HepG2 (cell line): ENCODE results near the gene RDH14. TPM values are rescaled to one million over a fixed set of nuclear protein-coding genes. Genes with fewer than 3 reads are reported as not detected.

Experiments used
- FOXK2 ChIP-seq: fragments of 450-650 bp; IDR thresholded peaks from 2 replicates; pipeline ENCODE4 v1.6.1; 2016
- MBNL3 ChIP-seq: fragments of 250-450 bp; sonication (Bioruptor Pico); conservative IDR thresholded peaks from 2 replicates; pipeline ENCODE4 v1.8.0; 2022; ENCODE audit warnings: mild to moderate bottlenecking, inconsistent platforms
- MED13 ChIP-seq: sonication (generic); formaldehyde crosslinking; IDR thresholded peaks from 2 replicates; pipeline ENCODE4 v1.5.0; 2020; ENCODE audit warnings: missing genetic modification reagents
- NFYB ChIP-seq: sonication (generic); formaldehyde crosslinking; IDR thresholded peaks from 2 replicates; pipeline ENCODE4 v1.4.0; 2020; ENCODE audit warnings: missing genetic modification reagents
- NR2F2 ChIP-seq: IDR thresholded peaks from 2 replicates; pipeline ENCODE4 v1.6.1; 2012; ENCODE audit warnings: low read depth, inconsistent platforms, borderline replicate concordance
- RXRB ChIP-seq: IDR thresholded peaks from 2 replicates; pipeline ENCODE4 v1.6.1; 2016; ENCODE audit warnings: borderline replicate concordance, missing genetic modification reagents, missing compliant biosample characterization
- SKI ChIP-seq: fragments of 450-650 bp; IDR thresholded peaks from one replicate; pipeline ENCODE4 v1.6.1; 2018; ENCODE audit warnings: mild to moderate bottlenecking; ENCODE audit not compliant: partially characterized antibody
- TCF12 ChIP-seq, 2 experiments: fragments of 450-650 bp in 1 of 2; sonication (generic) in 1 of 2; formaldehyde crosslinking in 1 of 2; IDR thresholded peaks; 2 replicates each; pipeline versions ENCODE4 v1.6.1 to v1.8.0; 2017 to 2022; ENCODE audit warnings: antibody characterized with exemption in 1 of 2, mild to moderate bottlenecking in 1 of 2, missing genetic modification reagents in 1 of 2, moderate library complexity in 1 of 2
- U2AF2 ChIP-seq: fragments of 200-400 bp; formaldehyde crosslinking; IDR thresholded peaks from 2 replicates; pipeline ENCODE4 v1.6.1; 2017; ENCODE audit warnings: low read depth, mild to moderate bottlenecking, low read length
- ZFP36 ChIP-seq: fragments of 150-350 bp; IDR thresholded peaks from 2 replicates; pipeline ENCODE4 v1.6.1; 2018; ENCODE audit warnings: borderline replicate concordance, low read length, low read depth; ENCODE audit not compliant: partially characterized antibody
- ZNF101 ChIP-seq: sonication (generic); formaldehyde crosslinking; IDR thresholded peaks from 2 replicates; pipeline ENCODE4 v1.4.0; 2020; ENCODE audit warnings: mild to moderate bottlenecking, low read depth, missing genetic modification reagents, borderline replicate concordance
- ZNF468 ChIP-seq: sonication (generic); formaldehyde crosslinking; IDR thresholded peaks from 2 replicates; pipeline ENCODE4 v1.8.0; 2022; ENCODE audit warnings: mild to moderate bottlenecking, moderate library complexity, missing genetic modification reagents
- ZNF567 ChIP-seq: sonication (generic); formaldehyde crosslinking; IDR thresholded peaks from 2 replicates; pipeline ENCODE4 v1.8.1; 2023; ENCODE audit warnings: mild to moderate bottlenecking, missing genetic modification reagents, borderline replicate concordance
- ZNF672 ChIP-seq: sonication (generic); formaldehyde crosslinking; IDR thresholded peaks from 2 replicates; pipeline ENCODE4 v1.8.1; 2022; ENCODE audit warnings: missing genetic modification reagents
- ZNF772 ChIP-seq: sonication (generic); formaldehyde crosslinking; IDR thresholded peaks from 2 replicates; pipeline ENCODE4 v1.5.0; 2020; ENCODE audit warnings: mild to moderate bottlenecking, missing genetic modification reagents
- ZNF879 ChIP-seq: sonication (generic); formaldehyde crosslinking; IDR thresholded peaks from 2 replicates; pipeline ENCODE4 v1.8.1; 2023; ENCODE audit warnings: missing genetic modification reagents
- polyA plus RNA-seq, 8 experiments: library from polyadenylated mRNA; depleted of rRNA in 3 of 8; stranded (reverse) in 7 of 8; unstranded in 1 of 8; fragments of >200 nt; fragmentation: Illumina TruSeq in 4 of 8; extraction: Trizol in 4 of 8; gene quantifications; 2 replicates each; pipeline versions ENCODE4 v1.2.1 to v1.2.3, GENCODE V29; 2011 to 2016; ENCODE audit warnings: low read depth in 4 of 8, missing spikeins in 1 of 8, mixed read lengths in 1 of 8; ENCODE audit not compliant: insufficient read depth in 1 of 8
- total RNA-seq, 5 experiments: library from RNA; depleted of rRNA; stranded (reverse); fragments of >200 nt; fragmentation: Illumina TruSeq; extraction: Trizol; gene quantifications; 2 replicates each; pipeline ENCODE4 v1.2.3, GENCODE V29; 2016; ENCODE audit warnings: low read depth in 1 of 5
- TF ChIP-seq, protein P1 (sequence below): IDR thresholded peaks from 2 replicates; pipeline ENCODE4 v1.6.1; 2016; ENCODE audit warnings: mild to moderate bottlenecking, missing biosample characterization, missing genetic modification reagents
- TF ChIP-seq, protein P2 (sequence below): sonication (generic); formaldehyde crosslinking; IDR thresholded peaks from 2 replicates; pipeline ENCODE4 v1.4.0; 2020; ENCODE audit warnings: missing genetic modification reagents; ENCODE audit errors: not compliant biosample characterization
- TF ChIP-seq, protein P3 (sequence below): sonication (generic); formaldehyde crosslinking; IDR thresholded peaks from 2 replicates; pipeline ENCODE4 v1.4.0; 2020; ENCODE audit warnings: missing genetic modification reagents
- TF ChIP-seq, protein P4 (sequence below): sonication (generic); formaldehyde crosslinking; IDR thresholded peaks from 2 replicates; pipeline ENCODE4 v1.8.1; 2022; ENCODE audit warnings: low read depth, mild to moderate bottlenecking, missing genetic modification reagents
- TF ChIP-seq, protein P5 (sequence below): sonication (generic); formaldehyde crosslinking; IDR thresholded peaks from 2 replicates; pipeline ENCODE4 v1.8.0; 2022; ENCODE audit warnings: low read depth, missing genetic modification reagents
- TF ChIP-seq, protein P6 (sequence below): IDR thresholded peaks from 2 replicates; pipeline ENCODE4 v1.6.1; 2016; ENCODE audit warnings: missing compliant biosample characterization, missing genetic modification reagents, borderline replicate concordance

RDH14 gene
- total and polyA plus RNA-seq, 2 of the 13 experiments (the other 11 are each of a cell fraction or from before 2014, with no cell fraction given) = 27.4 to 39.9 TPM

DNA sequence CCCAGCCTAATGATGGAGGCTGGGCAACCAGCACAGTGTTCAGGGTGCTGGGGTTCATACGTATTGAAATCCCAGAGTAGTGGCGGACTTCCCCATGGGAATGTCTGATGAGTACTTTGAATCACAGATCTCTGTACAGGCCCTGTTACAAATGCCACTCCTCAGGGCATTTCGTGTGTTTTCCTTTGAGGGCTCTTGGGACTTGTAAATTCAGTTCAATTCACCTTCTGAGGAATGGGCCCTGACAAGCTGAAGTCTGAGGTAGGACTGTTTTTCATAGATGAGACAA lies 288 bp upstream of the RDH14 start (continued):
- TF ChIP-seq TCF12 (IDR thresholded peaks at IDR 0.05) (no peak), TCF12 (CRISPR knock-in tag; IDR thresholded peaks at IDR 0.05) (no peak), ZNF672 (CRISPR knock-in tag) (no peak), SKI (no peak), FOXK2 (no peak), ZNF567 (CRISPR knock-in tag) (0 out of 2 replicates have a peak, but pooled peaks have one; percentile 6), NR2F2 (no peak; the same call in 1 of the 2 replicates), MBNL3 (no peak), ZNF879 (CRISPR knock-in tag) (no peak), ZNF101 (CRISPR knock-in tag) (0 out of 2 replicates have a peak, but pooled peaks have one; percentile 15), U2AF2 (no peak), ZNF468 (no peak), ZNF772 (CRISPR knock-in tag) (no peak; the same call in 1 of the 2 replicates), ZFP36 (no peak), RXRB (no peak), NFYB (CRISPR knock-in tag) (no peak), MED13 (CRISPR knock-in tag) (no peak)
- TF ChIP-seq, protein P1, sequence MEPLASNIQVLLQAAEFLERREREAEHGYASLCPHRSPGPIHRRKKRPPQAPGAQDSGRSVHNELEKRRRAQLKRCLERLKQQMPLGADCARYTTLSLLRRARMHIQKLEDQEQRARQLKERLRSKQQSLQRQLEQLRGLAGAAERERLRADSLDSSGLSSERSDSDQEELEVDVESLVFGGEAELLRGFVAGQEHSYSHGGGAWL (CRISPR knock-in tag) = no peak
- TF ChIP-seq, protein P2, sequence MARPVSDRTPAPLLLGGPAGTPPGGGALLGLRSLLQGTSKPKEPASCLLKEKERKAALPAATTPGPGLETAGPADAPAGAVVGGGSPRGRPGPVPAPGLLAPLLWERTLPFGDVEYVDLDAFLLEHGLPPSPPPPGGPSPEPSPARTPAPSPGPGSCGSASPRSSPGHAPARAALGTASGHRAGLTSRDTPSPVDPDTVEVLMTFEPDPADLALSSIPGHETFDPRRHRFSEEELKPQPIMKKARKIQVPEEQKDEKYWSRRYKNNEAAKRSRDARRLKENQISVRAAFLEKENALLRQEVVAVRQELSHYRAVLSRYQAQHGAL (CRISPR knock-in tag) = no peak
- TF ChIP-seq, protein P3, sequence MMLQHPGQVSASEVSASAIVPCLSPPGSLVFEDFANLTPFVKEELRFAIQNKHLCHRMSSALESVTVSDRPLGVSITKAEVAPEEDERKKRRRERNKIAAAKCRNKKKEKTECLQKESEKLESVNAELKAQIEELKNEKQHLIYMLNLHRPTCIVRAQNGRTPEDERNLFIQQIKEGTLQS (CRISPR knock-in tag) = no peak
- TF ChIP-seq, protein P4, sequence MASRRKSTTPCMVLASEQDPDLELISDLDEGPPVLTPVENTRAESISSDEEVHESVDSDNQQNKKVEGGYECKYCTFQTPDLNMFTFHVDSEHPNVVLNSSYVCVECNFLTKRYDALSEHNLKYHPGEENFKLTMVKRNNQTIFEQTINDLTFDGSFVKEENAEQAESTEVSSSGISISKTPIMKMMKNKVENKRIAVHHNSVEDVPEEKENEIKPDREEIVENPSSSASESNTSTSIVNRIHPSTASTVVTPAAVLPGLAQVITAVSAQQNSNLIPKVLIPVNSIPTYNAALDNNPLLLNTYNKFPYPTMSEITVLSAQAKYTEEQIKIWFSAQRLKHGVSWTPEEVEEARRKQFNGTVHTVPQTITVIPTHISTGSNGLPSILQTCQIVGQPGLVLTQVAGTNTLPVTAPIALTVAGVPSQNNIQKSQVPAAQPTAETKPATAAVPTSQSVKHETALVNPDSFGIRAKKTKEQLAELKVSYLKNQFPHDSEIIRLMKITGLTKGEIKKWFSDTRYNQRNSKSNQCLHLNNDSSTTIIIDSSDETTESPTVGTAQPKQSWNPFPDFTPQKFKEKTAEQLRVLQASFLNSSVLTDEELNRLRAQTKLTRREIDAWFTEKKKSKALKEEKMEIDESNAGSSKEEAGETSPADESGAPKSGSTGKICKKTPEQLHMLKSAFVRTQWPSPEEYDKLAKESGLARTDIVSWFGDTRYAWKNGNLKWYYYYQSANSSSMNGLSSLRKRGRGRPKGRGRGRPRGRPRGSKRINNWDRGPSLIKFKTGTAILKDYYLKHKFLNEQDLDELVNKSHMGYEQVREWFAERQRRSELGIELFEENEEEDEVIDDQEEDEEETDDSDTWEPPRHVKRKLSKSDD (CRISPR knock-in tag) = 0 out of 2 replicates have a peak, but pooled peaks have one; percentile 82
- TF ChIP-seq, protein P5, sequence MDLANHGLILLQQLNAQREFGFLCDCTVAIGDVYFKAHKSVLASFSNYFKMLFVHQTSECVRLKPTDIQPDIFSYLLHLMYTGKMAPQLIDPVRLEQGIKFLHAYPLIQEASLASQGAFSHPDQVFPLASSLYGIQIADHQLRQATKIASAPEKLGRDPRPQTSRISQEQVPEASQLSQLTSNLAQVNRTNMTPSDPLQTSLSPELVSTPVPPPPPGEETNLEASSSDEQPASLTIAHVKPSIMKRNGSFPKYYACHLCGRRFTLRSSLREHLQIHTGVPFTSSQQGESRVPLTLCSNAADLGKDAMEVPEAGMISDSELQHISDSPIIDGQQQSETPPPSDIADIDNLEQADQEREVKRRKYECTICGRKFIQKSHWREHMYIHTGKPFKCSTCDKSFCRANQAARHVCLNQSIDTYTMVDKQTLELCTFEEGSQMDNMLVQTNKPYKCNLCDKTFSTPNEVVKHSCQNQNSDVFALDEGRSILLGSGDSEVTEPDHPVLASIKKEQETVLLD (CRISPR knock-in tag) = no peak
- TF ChIP-seq, protein P6, sequence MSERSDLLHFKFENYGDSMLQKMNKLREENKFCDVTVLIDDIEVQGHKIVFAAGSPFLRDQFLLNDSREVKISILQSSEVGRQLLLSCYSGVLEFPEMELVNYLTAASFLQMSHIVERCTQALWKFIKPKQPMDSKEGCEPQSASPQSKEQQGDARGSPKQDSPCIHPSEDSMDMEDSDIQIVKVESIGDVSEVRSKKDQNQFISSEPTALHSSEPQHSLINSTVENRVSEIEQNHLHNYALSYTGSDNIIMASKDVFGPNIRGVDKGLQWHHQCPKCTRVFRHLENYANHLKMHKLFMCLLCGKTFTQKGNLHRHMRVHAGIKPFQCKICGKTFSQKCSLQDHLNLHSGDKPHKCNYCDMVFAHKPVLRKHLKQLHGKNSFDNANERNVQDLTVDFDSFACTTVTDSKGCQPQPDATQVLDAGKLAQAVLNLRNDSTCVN (CRISPR knock-in tag) = no peak
